ENCODE measurements around the gene GFM2. TPM values are rescaled to one million over a fixed set of nuclear protein-coding genes. Genes with fewer than 3 reads are reported as not detected.
"Not testable (repeated sequence)": the region's sequence is repeated elsewhere in the genome, so short reads cannot be mapped to it uniquely, and the experiment has no call there.

Gene GFM2
- total and polyA plus RNA-seq, 7 donors, result 14.2 to 47.2 (median 26.8) TPM

- H3K27ac ChIP-seq, result no peak overlapping the region
- ATAC-seq (no peak), DNase-seq (no peak)
- H3K27me3 ChIP-seq (ENCODE audit: insufficient read depth in 3 of 3, low read length in 2 of 3), result no peaks in the 10 kb centered on the region
- TF ChIP-seq CTCF (IDR thresholded peaks at IDR 0.05), result no peak
- H3K9me3 ChIP-seq, result no peaks in the 10 kb centered on the region
- H3K36me3 ChIP-seq (ENCODE audit: insufficient read depth in 1 of 2, low read depth in 1 of 2), result peaks cover 0 to 34% of the 10 kb centered on the region in 2 donors
- H3K4me1 ChIP-seq, result peaks cover 23% of the 10 kb centered on the region
- peak overlapping the region; percentile 85 for H3K4me3 ChIP-seq
- WGBS, 3 donors, result 75 to 85% (median 79%) methylated on average over 5 of the region's 5 CpGs
- intact Hi-C loops (cut with DNase I), result no loop called here
Measured at GRCh38 chr5:74686962-74687751, 79.8 kb downstream of the GFM2 start.

DNA sequence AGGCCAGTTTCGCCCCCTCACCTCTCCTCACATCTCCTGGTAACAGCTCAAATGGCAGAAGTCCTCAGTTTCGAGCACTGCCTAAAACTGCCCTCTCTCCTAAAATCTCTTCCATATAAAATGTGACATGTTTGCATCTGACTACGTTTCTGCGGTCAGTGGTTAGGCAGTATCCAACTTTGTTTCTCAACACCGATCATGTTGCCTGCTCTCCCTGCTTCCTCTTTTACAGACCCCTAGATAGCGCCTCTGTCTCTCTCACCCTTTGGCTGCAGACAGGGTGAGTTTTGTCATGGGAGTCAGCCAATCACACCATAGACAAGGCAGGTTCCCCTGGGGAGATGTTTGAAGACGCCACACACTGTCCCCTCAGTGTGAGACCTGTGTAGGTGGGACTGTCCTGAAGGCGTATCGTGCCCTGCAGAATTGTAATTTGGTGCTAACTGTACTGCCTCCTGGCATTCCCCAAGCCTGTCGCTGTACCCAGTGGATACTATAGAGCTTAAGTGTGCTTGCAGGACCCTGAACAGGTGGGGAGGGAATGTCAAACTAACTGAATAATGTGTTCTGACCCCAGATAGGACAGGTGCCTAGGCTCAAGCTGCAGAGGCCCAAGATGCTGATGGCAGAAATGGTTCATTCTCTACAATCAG, 80.8 kb downstream of the GFM2 start:
- Histone ChIP-seq H3K4me1 (peaks cover 23% of the 10 kb centered on the region), H3K27ac (peak overlapping the region; percentile 88), H3K36me3 (ENCODE audit: insufficient read depth in 1 of 2, low read depth in 1 of 2) (peaks cover 0 to 23% of the 10 kb centered on the region in 2 donors), H3K27me3 (ENCODE audit: insufficient read depth in 3 of 3, low read length in 2 of 3) (no peaks in the 10 kb centered on the region), H3K4me3 (peak overlapping the region; percentile 85), H3K9me3 (no peaks in the 10 kb centered on the region)
- no peak for TF ChIP-seq CTCF (IDR thresholded peaks at IDR 0.05)
- ATAC-seq (peak in 3 of 4 donors; percentile 12 to 25 (median 24)), DNase-seq (no peak)
- WGBS, 3 donors, result 62 to 71% (median 65%) methylated on average over 10 of the region's 10 CpGs
- intact Hi-C loops (cut with DNase I), result loop anchor here in 1 of 2 donors (2.0 kb wide), 1 partner anchor 81 kb away; the partner anchor contains the start of genes GFM2 and NSA2

DNA sequence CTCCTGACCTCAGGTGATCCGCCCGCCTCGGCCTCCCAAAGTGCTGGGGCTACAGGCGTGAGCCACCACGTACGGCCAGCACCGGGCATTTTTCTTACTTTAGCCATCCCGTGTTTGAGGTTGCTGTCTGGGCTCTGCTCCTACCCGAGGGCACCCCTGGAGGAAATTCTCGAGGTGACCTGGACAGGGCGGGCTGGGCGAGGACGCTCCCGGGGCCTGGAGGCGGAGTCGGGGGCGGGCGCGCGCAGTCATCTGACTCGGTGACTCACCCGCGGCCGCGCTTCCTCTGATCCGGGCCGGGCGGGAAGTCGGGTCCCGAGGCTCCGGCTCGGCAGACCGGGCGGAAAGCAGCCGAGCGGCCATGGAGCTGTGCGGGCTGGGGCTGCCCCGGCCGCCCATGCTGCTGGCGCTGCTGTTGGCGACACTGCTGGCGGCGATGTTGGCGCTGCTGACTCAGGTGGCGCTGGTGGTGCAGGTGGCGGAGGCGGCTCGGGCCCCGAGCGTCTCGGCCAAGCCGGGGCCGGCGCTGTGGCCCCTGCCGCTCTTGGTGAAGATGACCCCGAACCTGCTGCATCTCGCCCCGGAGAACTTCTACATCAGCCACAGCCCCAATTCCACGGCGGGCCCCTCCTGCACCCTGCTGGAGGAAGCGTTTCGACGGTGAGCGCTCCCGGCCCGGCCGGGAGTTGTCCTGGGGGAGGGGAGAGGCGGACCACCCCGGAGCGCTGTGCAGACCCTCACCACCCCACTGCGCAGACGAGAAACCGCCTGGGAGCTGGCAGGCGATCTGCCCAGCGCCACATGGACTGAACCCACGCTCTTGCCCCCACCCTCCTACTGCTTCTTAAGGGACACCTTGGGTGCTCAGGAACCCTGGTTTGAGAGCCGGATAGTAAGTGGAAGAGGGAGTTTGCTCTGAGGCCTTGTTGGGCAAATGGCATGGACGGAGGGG, 81.7 kb downstream of the GFM2 start, which contains the start of gene HEXB:
HEXB (plus strand) TSS at position 334 of the 952 bp plus-strand sequence; CDS start at position 362, 28 bp downstream.
- Histone ChIP-seq H3K36me3 (ENCODE audit: insufficient read depth in 1 of 2, low read depth in 1 of 2) (peaks cover 0 to 14% of the 10 kb centered on the region in 2 donors), H3K4me3 (peak within 1 kb of the TSS; percentile 85), H3K4me1 (peaks cover 23% of the 10 kb centered on the region), H3K27me3 (ENCODE audit: insufficient read depth in 3 of 3, low read length in 2 of 3) (peaks cover 0 to 3% (median 0%) of the 10 kb centered on the region in 3 donors), H3K9me3 (no peaks in the 10 kb centered on the region), H3K27ac (peak within 1 kb of the TSS; percentile 88)
- 4 to 5% (median 5%) methylated on average over 66 to 78 of the region's 78 CpGs for WGBS, 3 donors
- DNase-seq (peak; percentile 93 to 94), ATAC-seq (peak; percentile 97 to 99 (median 98))
- intact Hi-C loops (cut with DNase I), result loop anchor here in 1 of 2 donors (2.0 kb wide), 1 partner anchor 82 kb away; the partner anchor contains the start of genes GFM2 and NSA2
- no peak for TF ChIP-seq CTCF (IDR thresholded peaks at IDR 0.05)

- no peaks in the 10 kb centered on the region for H3K9me3 ChIP-seq
- H3K4me1 ChIP-seq, result no peaks in the 10 kb centered on the region
- H3K36me3 ChIP-seq (ENCODE audit: insufficient read depth in 1 of 2, low read depth in 1 of 2), result no peaks in the 10 kb centered on the region
- no peak overlapping the region for H3K27ac ChIP-seq
- intact Hi-C loops (cut with DNase I), result loop anchor here in 1 of 2 donors (10.0 kb wide), 1 partner anchor 585 kb away; no protein-coding TSS in a partner anchor
- 55 to 60% (median 56%) methylated on average over 4 of the region's 4 CpGs for WGBS, 3 donors
- ATAC-seq, result no peak
- peaks cover 0 to 3% (median 0%) of the 10 kb centered on the region in 3 donors for H3K27me3 ChIP-seq (ENCODE audit: insufficient read depth in 3 of 3, low read length in 2 of 3)
- no peak overlapping the region for H3K4me3 ChIP-seq
- DNase-seq, result no peak
- no peak for TF ChIP-seq CTCF (IDR thresholded peaks at IDR 0.05)
Measured at GRCh38 chr5:74679966-74680365, 87.0 kb downstream of the GFM2 start.

DNA sequence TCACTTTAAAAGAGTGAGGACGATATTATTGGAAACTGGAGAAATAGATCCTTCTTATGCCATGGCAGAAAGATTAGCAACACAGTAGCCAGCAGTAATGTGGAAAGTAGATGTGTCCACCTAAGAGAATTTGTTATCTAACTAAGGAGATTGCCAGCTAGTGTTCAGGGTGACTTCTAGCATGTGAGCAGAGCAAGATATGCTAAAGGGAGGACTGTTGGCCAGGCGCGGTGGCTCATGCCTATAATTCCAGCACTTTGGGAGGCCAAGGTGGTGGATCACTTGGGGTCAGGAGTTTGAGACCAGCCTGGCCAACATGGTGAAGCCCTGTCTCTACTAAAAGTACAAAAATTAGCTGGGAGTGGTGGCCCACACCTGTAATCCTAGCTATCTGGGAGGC, 87.6 kb downstream of the GFM2 start:
- DNase-seq; H3K27me3 ChIP-seq (ENCODE audit: insufficient read depth in 3 of 3, low read length in 2 of 3); H3K9me3 ChIP-seq; H3K27ac ChIP-seq; H3K36me3 ChIP-seq (ENCODE audit: insufficient read depth in 1 of 2, low read depth in 1 of 2); H3K4me1 ChIP-seq; H3K4me3 ChIP-seq; ATAC-seq: not testable (repeated sequence)
- intact Hi-C loops (cut with DNase I), result loop anchor here in 1 of 2 donors (10.0 kb wide), 1 partner anchor 586 kb away; no protein-coding TSS in a partner anchor
- WGBS, 3 donors, result 88 to 97% (median 91%) methylated on average over 3 of the region's 3 CpGs

DNA sequence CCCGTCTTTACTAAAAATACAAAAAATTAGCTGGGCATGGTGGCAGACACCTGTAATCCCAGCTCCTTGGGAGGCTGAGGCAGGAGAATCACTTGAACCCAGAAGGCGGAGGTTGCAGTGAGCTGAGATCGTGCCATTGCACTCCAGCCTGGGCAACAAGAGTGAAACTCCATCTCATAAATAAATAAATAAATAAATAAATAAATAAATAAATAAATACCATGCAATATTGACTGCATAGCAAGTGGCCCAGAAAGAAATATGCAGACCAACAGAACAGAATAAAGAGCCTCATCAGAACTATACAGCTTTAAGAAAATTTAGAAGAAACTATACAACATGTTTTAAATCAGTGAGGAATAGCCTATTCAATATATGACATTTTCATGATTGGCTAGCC, 88.8 kb downstream of the GFM2 start:
- not testable (repeated sequence) for H3K27ac ChIP-seq; ATAC-seq; H3K36me3 ChIP-seq (ENCODE audit: insufficient read depth in 1 of 2, low read depth in 1 of 2); H3K9me3 ChIP-seq; H3K4me3 ChIP-seq; DNase-seq; H3K27me3 ChIP-seq (ENCODE audit: insufficient read depth in 3 of 3, low read length in 2 of 3); H3K4me1 ChIP-seq
- intact Hi-C loops (cut with DNase I), result loop anchor here in 1 of 2 donors (10.0 kb wide), 1 partner anchor 587 kb away; no protein-coding TSS in a partner anchor
- 68 to 91% (median 89%) methylated on average over 3 of the region's 3 CpGs for WGBS, 3 donors
